SIG-M5 (cell line): ENCODE results near the gene AP5M1.
"Not testable (repeated sequence)": the region's sequence is repeated elsewhere in the genome, so short reads cannot be mapped to it uniquely, and the experiment has no call there.

ENCODE experiments used
- DNase-seq: peaks from one replicate; lab custom pipeline; 2025; lab: John Stamatoyannopoulos, UW

Gene AP5M1

GRCh38 chr14:57291692-57292647 is 23.2 kb downstream of the AP5M1 start:
- DNase-seq: no peak

GRCh38 chr14:57293866-57294837 is 25.4 kb downstream of the AP5M1 start:
- no peak for DNase-seq

- no peak for DNase-seq
These were observed 26.5 kb downstream of the AP5M1 start for GRCh38 chr14:57295239-57295638.

GRCh38 chr14:57297852-57298251 is 29.1 kb downstream of the AP5M1 start:
- DNase-seq: no peak

- DNase-seq: no peak
These were observed 30.7 kb downstream of the AP5M1 start for GRCh38 chr14:57299511-57299910.

GRCh38 chr14:57302883-57303282 is 34.1 kb downstream of the AP5M1 start:
- DNase-seq: no peak

- no peak for DNase-seq
These were observed 45.8 kb downstream of the AP5M1 start for GRCh38 chr14:57314396-57315089.

- no peak for DNase-seq
These were observed 48.6 kb downstream of the AP5M1 start for GRCh38 chr14:57317248-57317833.

- no peak for DNase-seq
These were observed 50.9 kb downstream of the AP5M1 start for GRCh38 chr14:57319636-57320192.

GRCh38 chr14:57323721-57324120 is 55.0 kb downstream of the AP5M1 start:
- no peak for DNase-seq

- no peak for DNase-seq
These were observed 57.5 kb downstream of the AP5M1 start for GRCh38 chr14:57326253-57326652.

GRCh38 chr14:57329833-57330232 is 61.1 kb downstream of the AP5M1 start:
- no peak for DNase-seq

GRCh38 chr14:57332475-57332874 is 63.7 kb downstream of the AP5M1 start:
- not testable (repeated sequence) for DNase-seq

GRCh38 chr14:57333726-57334125 is 65.0 kb downstream of the AP5M1 start:
- not testable (repeated sequence) for DNase-seq

GRCh38 chr14:57343545-57344297 is 75.0 kb downstream of the AP5M1 start:
- DNase-seq: not testable (repeated sequence)

- DNase-seq: no peak
These were observed 76.3 kb downstream of the AP5M1 start for GRCh38 chr14:57345106-57345505.

GRCh38 chr14:57346741-57347140 is 78.0 kb downstream of the AP5M1 start:
- DNase-seq: no peak
